ENCODE data around the gene RAD51AP1.

GRCh38 chr12:4505376-4505986, 33.2 kb upstream of the RAD51AP1 start:
- TF ChIP-seq, protein P1, sequence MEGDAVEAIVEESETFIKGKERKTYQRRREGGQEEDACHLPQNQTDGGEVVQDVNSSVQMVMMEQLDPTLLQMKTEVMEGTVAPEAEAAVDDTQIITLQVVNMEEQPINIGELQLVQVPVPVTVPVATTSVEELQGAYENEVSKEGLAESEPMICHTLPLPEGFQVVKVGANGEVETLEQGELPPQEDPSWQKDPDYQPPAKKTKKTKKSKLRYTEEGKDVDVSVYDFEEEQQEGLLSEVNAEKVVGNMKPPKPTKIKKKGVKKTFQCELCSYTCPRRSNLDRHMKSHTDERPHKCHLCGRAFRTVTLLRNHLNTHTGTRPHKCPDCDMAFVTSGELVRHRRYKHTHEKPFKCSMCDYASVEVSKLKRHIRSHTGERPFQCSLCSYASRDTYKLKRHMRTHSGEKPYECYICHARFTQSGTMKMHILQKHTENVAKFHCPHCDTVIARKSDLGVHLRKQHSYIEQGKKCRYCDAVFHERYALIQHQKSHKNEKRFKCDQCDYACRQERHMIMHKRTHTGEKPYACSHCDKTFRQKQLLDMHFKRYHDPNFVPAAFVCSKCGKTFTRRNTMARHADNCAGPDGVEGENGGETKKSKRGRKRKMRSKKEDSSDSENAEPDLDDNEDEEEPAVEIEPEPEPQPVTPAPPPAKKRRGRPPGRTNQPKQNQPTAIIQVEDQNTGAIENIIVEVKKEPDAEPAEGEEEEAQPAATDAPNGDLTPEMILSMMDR (IDR thresholded peaks at IDR 0.05) = no peak
- TF ChIP-seq RAD21 (IDR thresholded peaks at IDR 0.05; ENCODE audit: low read length) = no peak
- TF ChIP-seq POLR2AphosphoS5 (IDR thresholded peaks at IDR 0.05; ENCODE audit: low read depth, low read length) = no peak
- TF ChIP-seq EZH2phosphoT487 (IDR thresholded peaks at IDR 0.05; ENCODE audit: borderline replicate concordance, low read depth) = no peak
- TF ChIP-seq, protein P2, sequence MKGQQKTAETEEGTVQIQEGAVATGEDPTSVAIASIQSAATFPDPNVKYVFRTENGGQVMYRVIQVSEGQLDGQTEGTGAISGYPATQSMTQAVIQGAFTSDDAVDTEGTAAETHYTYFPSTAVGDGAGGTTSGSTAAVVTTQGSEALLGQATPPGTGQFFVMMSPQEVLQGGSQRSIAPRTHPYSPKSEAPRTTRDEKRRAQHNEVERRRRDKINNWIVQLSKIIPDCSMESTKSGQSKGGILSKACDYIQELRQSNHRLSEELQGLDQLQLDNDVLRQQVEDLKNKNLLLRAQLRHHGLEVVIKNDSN (IDR thresholded peaks at IDR 0.05; ENCODE audit: borderline replicate concordance, low read depth) = no peak

Data from SK-N-SH (cell line).